Muscle layer of colon (tissue), 2 donors: ENCODE data around the gene HIBADH.
"Not testable (repeated sequence)": the region's sequence is repeated elsewhere in the genome, so short reads cannot be mapped to it uniquely, and the experiment has no call there.

ENCODE experiments used
- H3K27ac ChIP-seq: one replicate; pipeline ENCODE4 v1.7.0; 2013; ENCODE audit warnings: low read depth, mild to moderate bottlenecking, low read length, moderate library complexity
- H3K27me3 ChIP-seq, 2 donors: one replicate each; pipeline ENCODE4 v1.7.0; 2013; ENCODE audit warnings: low read length in 2 of 2, mild to moderate bottlenecking in 2 of 2; ENCODE audit not compliant: insufficient read depth in 2 of 2, control insufficient read depth in 1 of 2
- H3K36me3 ChIP-seq: one replicate; pipeline ENCODE4 v1.7.0; 2013; ENCODE audit warnings: mild to moderate bottlenecking, low read length; ENCODE audit not compliant: insufficient read depth
- H3K4me1 ChIP-seq: one replicate; pipeline ENCODE4 v1.7.0; 2013; ENCODE audit warnings: mild to moderate bottlenecking, low read length; ENCODE audit not compliant: insufficient read depth
- H3K4me3 ChIP-seq, 2 donors: one replicate each; pipeline ENCODE4 v1.7.0; 2013; ENCODE audit warnings: low read length in 2 of 2, low read depth in 1 of 2, mild to moderate bottlenecking in 1 of 2, moderate library complexity in 1 of 2
- H3K9ac ChIP-seq: one replicate; pipeline ENCODE4 v1.7.0; 2013; ENCODE audit warnings: low read length
- H3K9me3 ChIP-seq: one replicate; pipeline ENCODE4 v1.7.0; 2013; ENCODE audit warnings: mild to moderate bottlenecking, low read length
- donor health status: abdominal sarcoma.
- donor health status: Adenocarcinoma of cecum.

The HIBADH gene

GRCh38 chr7:27677912-27678612, 15.4 kb upstream of the HIBADH start:
- peaks cover 13% of the 10 kb centered on the region for H3K4me1 ChIP-seq
- H3K4me3 ChIP-seq, result no peak overlapping the region
- no peaks in the 10 kb centered on the region for H3K27me3 ChIP-seq
- no peak overlapping the region for H3K27ac ChIP-seq
- H3K9ac ChIP-seq, result no peak overlapping the region
- no peaks in the 10 kb centered on the region for H3K36me3 ChIP-seq
- H3K9me3 ChIP-seq, result no peaks in the 10 kb centered on the region

- H3K27ac ChIP-seq, H3K27me3 ChIP-seq, H3K36me3 ChIP-seq, H3K9me3 ChIP-seq, H3K9ac ChIP-seq, H3K4me3 ChIP-seq: not testable (repeated sequence)
- peaks cover 13% of the 10 kb centered on the region for H3K4me1 ChIP-seq
These were observed 11.4 kb upstream of the HIBADH start for GRCh38 chr7:27674126-27674525.

DNA sequence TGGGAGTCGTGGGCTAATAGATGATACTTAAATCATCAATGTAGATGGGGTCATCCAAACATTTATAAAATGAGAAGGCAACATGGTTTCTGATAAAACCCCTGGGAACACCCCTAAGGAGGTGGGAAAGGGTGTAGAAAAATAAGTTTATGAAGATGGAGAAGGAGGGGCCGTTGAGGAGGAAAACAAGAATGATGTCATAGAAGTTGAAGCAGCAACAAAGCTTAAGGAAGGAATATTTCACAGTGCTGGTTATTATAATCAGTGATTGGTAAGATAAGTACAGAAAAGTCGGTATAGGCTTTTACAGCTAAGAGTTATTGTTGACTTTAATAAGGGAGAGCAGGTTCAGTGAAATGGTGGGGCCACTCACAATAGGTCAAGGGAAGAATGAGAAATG, 9.0 kb upstream of the HIBADH start:
- Histone ChIP-seq H3K9ac (no peak overlapping the region), H3K4me1 (no peaks in the 10 kb centered on the region), H3K36me3 (no peaks in the 10 kb centered on the region), H3K27me3 (no peaks in the 10 kb centered on the region), H3K4me3 (no peak overlapping the region), H3K9me3 (no peaks in the 10 kb centered on the region), H3K27ac (no peak overlapping the region)

- H3K4me3 ChIP-seq, result no peak overlapping the region
- no peaks in the 10 kb centered on the region for H3K9me3 ChIP-seq
- H3K4me1 ChIP-seq, result no peaks in the 10 kb centered on the region
- H3K27me3 ChIP-seq, result no peaks in the 10 kb centered on the region
- H3K36me3 ChIP-seq, result no peaks in the 10 kb centered on the region
- H3K9ac ChIP-seq, result no peak overlapping the region
- no peak overlapping the region for H3K27ac ChIP-seq
These were observed 8.0 kb upstream of the HIBADH start for GRCh38 chr7:27670676-27671075.

- no peak overlapping the region for H3K9ac ChIP-seq
- H3K27ac ChIP-seq, result no peak overlapping the region
- H3K4me1 ChIP-seq, result no peaks in the 10 kb centered on the region
- no peaks in the 10 kb centered on the region for H3K27me3 ChIP-seq
- no peaks in the 10 kb centered on the region for H3K9me3 ChIP-seq
- H3K4me3 ChIP-seq, result no peak overlapping the region
- no peaks in the 10 kb centered on the region for H3K36me3 ChIP-seq
These were observed 7.5 kb upstream of the HIBADH start for GRCh38 chr7:27670177-27670576.

DNA sequence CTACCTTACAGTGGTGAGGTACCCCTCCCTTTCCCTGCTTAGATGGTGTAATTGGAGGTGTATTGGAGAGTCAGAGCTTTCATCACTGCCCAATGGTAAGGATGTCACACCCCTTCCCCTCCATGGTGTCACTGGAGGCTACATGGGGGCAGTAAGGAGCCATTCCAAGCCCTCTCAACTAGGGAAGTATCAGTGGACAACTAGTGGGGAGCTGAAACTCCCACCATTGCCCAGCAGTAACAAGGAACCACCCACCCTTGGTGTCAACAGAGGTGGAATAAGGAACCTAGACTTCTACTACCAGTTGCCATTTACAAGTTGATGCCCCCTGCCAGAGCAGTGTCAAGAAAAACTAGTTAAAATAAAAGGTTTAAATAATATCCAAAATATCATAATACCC, 2.8 kb upstream of the HIBADH start:
- Histone ChIP-seq H3K4me3 (no peak overlapping the region), H3K9ac (no peak overlapping the region), H3K27ac (no peak overlapping the region), H3K36me3 (no peaks in the 10 kb centered on the region), H3K27me3 (no peaks in the 10 kb centered on the region), H3K9me3 (no peaks in the 10 kb centered on the region), H3K4me1 (peaks cover 4% of the 10 kb centered on the region)

DNA sequence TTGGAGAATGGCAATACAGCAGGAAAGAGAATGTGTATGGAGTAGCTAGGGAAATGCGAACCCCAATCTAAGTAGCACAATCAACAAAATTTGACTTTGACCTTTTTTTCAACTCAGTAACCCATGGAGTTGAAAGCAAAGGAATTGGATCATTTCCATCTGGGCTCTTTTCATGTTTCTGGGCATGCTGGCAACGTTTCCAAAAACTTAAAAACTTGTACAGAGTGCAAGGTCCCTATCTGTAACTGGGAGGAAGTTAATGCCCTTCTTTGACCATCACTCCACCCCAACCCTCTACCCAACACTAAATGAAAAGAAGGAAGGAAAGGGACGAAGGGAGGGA, 1.3 kb upstream of the HIBADH start:
- H3K27me3 ChIP-seq, result no peaks in the 10 kb centered on the region
- H3K4me1 ChIP-seq, result peaks cover 4% of the 10 kb centered on the region
- no peak overlapping the region for H3K9ac ChIP-seq
- no peaks in the 10 kb centered on the region for H3K36me3 ChIP-seq
- no peaks in the 10 kb centered on the region for H3K9me3 ChIP-seq
- H3K27ac ChIP-seq, result no peak overlapping the region
- H3K4me3 ChIP-seq, result peak overlapping the region in 1 of 2 donors; percentile 90

DNA sequence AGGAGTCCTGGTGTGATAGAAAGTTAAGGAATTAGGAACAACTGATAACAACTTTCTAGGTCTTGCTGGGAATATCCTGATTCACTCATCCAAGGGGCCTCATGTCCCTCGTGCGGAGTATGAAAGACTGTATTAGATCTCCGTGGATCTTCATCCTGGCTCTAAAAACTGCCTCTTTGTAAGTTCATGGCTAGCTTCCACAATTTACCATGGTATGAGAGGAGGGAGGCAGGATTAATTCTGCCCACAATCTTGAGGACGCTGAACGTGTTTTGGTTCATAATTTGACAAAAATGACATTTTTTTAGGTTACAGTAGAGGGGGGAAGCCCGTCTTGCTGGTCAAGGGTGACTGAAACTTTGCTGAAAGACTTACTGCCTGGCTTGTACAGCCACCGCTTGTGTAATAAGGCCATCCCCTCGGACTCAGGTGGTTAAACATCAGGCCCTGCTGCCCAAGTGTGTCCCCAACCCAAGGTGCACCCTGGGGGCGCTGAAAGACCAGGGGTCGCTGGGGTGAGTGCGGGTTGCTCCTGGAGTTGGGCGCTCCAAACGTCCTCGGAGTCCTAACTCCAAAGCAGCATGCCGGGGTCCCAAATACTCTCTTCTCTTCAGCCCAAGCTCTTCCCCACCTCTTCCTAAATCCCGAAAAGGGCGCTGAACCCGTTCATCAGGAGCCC, 733 bp downstream of the HIBADH start:
- no peaks in the 10 kb centered on the region for H3K9me3 ChIP-seq
- no peaks in the 10 kb centered on the region for H3K27me3 ChIP-seq
- peak overlapping the region; percentile 89 for H3K27ac ChIP-seq
- peaks cover 4% of the 10 kb centered on the region for H3K4me1 ChIP-seq
- peak overlapping the region; percentile 96 for H3K9ac ChIP-seq
- no peaks in the 10 kb centered on the region for H3K36me3 ChIP-seq
- peak overlapping the region; percentile 59 to 90 for H3K4me3 ChIP-seq

- Histone ChIP-seq H3K9ac (no peak overlapping the region), H3K27ac (no peak overlapping the region), H3K4me1 (peaks cover 1% of the 10 kb centered on the region), H3K36me3 (no peaks in the 10 kb centered on the region), H3K27me3 (no peaks in the 10 kb centered on the region), H3K4me3 (no peak overlapping the region), H3K9me3 (no peaks in the 10 kb centered on the region)
These were observed 6.0 kb downstream of the HIBADH start for GRCh38 chr7:27656724-27657123.

GRCh38 chr7:27655184-27655583, 7.5 kb downstream of the HIBADH start:
- Histone ChIP-seq H3K27me3 (no peaks in the 10 kb centered on the region), H3K9me3 (no peaks in the 10 kb centered on the region), H3K27ac (no peak overlapping the region), H3K4me3 (no peak overlapping the region), H3K4me1 (no peaks in the 10 kb centered on the region), H3K9ac (no peak overlapping the region), H3K36me3 (no peaks in the 10 kb centered on the region)

DNA sequence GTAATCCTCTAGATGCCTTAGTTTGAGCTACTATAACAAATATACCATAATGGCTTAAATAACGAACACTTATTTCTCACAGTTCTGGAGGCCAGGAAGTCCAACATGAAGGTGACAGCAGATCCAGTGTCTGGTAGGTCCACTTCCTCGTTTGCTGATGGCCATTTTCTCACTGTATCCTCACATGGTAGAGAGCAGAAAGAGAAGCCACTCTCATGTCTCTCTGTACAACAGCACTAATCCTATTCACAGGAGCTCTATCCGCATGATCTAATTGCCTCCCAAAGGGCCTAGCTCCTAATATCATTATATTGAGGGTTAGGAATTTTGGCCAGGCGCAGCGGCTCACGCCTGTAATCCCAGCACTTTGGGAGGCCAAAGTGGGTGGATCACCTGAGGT, 10.2 kb downstream of the HIBADH start:
- H3K4me1 ChIP-seq, result no peaks in the 10 kb centered on the region
- no peak overlapping the region for H3K9ac ChIP-seq
- no peak overlapping the region for H3K27ac ChIP-seq
- H3K36me3 ChIP-seq, result peaks cover 7% of the 10 kb centered on the region
- no peak overlapping the region for H3K4me3 ChIP-seq
- H3K27me3 ChIP-seq, result no peaks in the 10 kb centered on the region
- H3K9me3 ChIP-seq, result no peaks in the 10 kb centered on the region

DNA sequence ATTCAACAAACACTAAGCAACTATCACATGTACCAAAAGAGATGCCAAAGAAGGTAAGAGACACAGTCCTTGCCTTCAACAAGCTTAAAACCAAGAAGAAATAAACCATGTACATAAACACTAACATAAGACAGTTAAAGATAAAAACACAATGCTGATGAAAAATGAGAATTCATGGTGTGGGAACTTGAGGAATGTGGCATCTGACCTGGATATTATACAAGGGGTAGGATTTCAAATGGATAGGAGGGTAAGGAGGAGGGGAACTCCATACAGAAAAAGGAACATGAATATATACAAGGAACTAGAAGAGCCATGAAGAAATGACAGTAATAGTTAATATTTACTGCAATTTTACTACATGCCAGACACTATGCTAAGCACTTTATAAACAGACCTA, 11.0 kb downstream of the HIBADH start:
- Histone ChIP-seq H3K9ac (no peak overlapping the region), H3K36me3 (peaks cover 7% of the 10 kb centered on the region), H3K27ac (no peak overlapping the region), H3K4me1 (no peaks in the 10 kb centered on the region), H3K4me3 (no peak overlapping the region), H3K27me3 (no peaks in the 10 kb centered on the region), H3K9me3 (no peaks in the 10 kb centered on the region)
